GM19455 (cell line): ENCODE data around the gene SLC28A2.

Source experiments
- ATAC-seq: cut with Tn5 transposase; IDR thresholded peaks from one replicate; pipeline ENCODE4 v1.9.1; 2021; ENCODE audit not compliant: unreplicated experiment

The SLC28A2 gene

DNA sequence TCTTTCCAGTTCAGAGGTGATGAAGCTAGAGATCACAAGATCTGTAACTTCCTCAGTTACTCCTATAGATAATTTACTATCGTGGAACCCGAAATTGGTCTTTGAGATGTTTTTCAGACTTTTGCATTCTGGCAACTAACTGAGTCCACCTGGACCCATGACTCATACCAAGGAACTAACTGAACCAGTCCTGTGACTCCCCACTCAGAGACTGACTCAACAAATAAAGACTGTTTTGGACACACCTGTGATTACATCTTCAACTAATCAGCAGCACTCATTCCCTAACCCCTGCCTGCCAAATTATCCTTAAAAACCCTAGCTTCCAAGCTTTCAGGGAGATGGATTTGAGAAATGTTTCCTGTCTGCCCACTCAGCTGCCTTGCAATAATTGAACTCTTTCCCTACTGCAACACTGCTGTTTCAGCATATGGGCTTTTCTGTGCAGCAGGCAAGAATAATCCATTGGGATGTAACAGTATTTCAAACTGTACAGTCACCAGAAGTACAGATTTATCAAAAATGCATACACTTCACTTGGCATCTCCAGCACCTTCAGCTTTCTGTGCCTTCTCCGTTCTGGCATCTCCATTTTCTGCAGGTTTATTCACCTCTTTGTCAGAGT is 68.7 kb downstream of the SLC28A2 start:
- ATAC-seq = no peak

- no peak for ATAC-seq
Observed at GRCh38 chr15:45326280-45326679, 74.2 kb downstream of the SLC28A2 start.

DNA sequence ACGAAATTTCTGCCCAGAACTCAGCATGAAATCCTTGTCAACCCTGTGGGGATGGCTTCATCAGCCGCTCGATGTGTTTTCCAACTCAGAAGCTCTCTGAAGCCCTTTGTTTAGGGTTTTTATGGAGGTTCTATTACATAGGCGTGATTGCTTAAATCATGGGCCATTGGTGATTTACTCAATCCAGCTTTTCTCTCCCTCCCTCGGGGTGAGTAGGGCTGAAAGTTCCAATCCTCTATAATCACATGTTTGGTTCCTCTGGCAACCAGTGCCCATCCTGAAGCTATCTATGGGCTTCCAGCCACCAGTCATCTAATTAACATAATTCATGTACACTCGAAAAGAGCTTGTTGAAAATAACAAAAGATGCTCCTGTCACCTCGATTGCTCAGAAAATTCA is 74.7 kb downstream of the SLC28A2 start:
- no peak for ATAC-seq
